Suppressor macrophage treated with lipopolysaccharide for 4 hours (primary cell): Measurements from ENCODE around the gene CHMP5.

Source experiments
- DNase-seq: peaks from one replicate; pipeline ENCODE4 v3.0.0-alpha.2; 2020

Gene CHMP5

GRCh38 chr9:33244137-33244784 is 20.6 kb upstream of the CHMP5 start:
- peak; percentile 31 for DNase-seq

GRCh38 chr9:33245341-33245740 is 19.5 kb upstream of the CHMP5 start:
- DNase-seq = no peak

GRCh38 chr9:33246269-33246860 is 18.5 kb upstream of the CHMP5 start:
- no peak for DNase-seq

GRCh38 chr9:33248606-33249005 is 16.2 kb upstream of the CHMP5 start:
- no peak for DNase-seq

GRCh38 chr9:33249087-33249658 is 15.7 kb upstream of the CHMP5 start:
- DNase-seq = no peak

GRCh38 chr9:33249983-33250382 is 14.9 kb upstream of the CHMP5 start:
- DNase-seq = no peak

- peak; percentile 78 for DNase-seq
These were observed 14.3 kb upstream of the CHMP5 start for GRCh38 chr9:33250458-33250995.

- no peak for DNase-seq
These were observed 10.6 kb upstream of the CHMP5 start for GRCh38 chr9:33254211-33254610.

- DNase-seq = no peak
These were observed 9.8 kb upstream of the CHMP5 start for GRCh38 chr9:33255014-33255413.

- DNase-seq = no peak
These were observed 9.4 kb upstream of the CHMP5 start for GRCh38 chr9:33255471-33255870.

GRCh38 chr9:33256236-33256635 is 8.6 kb upstream of the CHMP5 start:
- no peak for DNase-seq

- no peak for DNase-seq
These were observed 7.6 kb upstream of the CHMP5 start for GRCh38 chr9:33257276-33257675.

- DNase-seq = no peak
These were observed 4.5 kb upstream of the CHMP5 start for GRCh38 chr9:33260372-33260771.

GRCh38 chr9:33263131-33264002 is 1.5 kb upstream of the CHMP5 start:
- DNase-seq = peak; percentile 19

- DNase-seq = peak; percentile 51
These were observed 811 bp upstream of the CHMP5 start for GRCh38 chr9:33264003-33264472.

GRCh38 chr9:33265211-33265865 is 489 bp downstream of the CHMP5 start:
- peak; percentile 81 for DNase-seq

GRCh38 chr9:33267151-33267767 is 2.4 kb downstream of the CHMP5 start:
- DNase-seq = no peak

GRCh38 chr9:33270146-33270545 is 5.3 kb downstream of the CHMP5 start:
- DNase-seq = no peak

GRCh38 chr9:33272061-33272460 is 7.2 kb downstream of the CHMP5 start:
- DNase-seq = no peak

- no peak for DNase-seq
These were observed 8.6 kb downstream of the CHMP5 start for GRCh38 chr9:33273266-33273971.

- no peak for DNase-seq
These were observed 9.1 kb downstream of the CHMP5 start for GRCh38 chr9:33273972-33274328.

GRCh38 chr9:33277484-33277883 is 12.6 kb downstream of the CHMP5 start:
- DNase-seq = no peak
